ENCODE data around the gene AIF1. TPM values are rescaled to one million over a fixed set of nuclear protein-coding genes. Genes with fewer than 3 reads are reported as not detected.

AIF1 gene
- total and polyA plus RNA-seq, 3 donors from 2014 or later, result 2.9 to 34.8 (median 6.3) TPM

DNA sequence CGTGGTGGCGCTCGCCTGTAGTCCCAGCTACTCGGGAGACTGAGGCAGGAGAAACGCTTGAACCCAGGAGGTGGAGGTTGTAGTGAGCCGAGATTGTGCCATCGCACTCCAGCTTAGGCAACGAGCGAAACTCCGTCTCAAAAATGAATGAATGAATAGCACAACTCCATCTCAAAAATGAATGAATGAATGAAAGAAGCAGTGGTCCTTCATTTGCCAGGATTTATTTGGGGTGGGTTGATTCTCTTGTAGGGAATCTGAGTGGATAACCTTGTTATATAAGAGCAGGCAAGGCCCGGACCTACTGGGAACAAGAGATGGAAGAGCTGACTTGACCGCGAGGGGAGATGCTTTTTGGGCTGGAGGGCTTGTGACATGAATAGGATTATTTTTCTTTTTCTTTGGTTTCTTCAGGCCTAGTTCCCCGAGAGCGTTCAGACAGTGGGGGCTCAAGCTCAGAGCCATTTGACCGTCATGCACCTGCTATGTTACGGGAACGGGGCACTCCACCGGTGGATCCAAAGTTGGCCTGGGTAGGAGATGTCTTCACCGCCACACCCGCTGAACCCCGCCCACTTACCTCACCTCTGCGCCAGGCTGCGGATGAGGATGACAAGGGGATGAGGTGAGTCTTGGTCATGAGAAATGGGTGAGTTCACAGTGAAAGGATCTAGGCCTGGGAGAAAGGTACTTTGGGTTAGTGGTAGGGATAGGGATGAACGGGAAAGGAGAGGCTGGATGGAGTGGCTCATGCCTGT is 15.3 kb downstream of the AIF1 start:
- TF ChIP-seq, protein P1, sequence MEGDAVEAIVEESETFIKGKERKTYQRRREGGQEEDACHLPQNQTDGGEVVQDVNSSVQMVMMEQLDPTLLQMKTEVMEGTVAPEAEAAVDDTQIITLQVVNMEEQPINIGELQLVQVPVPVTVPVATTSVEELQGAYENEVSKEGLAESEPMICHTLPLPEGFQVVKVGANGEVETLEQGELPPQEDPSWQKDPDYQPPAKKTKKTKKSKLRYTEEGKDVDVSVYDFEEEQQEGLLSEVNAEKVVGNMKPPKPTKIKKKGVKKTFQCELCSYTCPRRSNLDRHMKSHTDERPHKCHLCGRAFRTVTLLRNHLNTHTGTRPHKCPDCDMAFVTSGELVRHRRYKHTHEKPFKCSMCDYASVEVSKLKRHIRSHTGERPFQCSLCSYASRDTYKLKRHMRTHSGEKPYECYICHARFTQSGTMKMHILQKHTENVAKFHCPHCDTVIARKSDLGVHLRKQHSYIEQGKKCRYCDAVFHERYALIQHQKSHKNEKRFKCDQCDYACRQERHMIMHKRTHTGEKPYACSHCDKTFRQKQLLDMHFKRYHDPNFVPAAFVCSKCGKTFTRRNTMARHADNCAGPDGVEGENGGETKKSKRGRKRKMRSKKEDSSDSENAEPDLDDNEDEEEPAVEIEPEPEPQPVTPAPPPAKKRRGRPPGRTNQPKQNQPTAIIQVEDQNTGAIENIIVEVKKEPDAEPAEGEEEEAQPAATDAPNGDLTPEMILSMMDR (IDR thresholded peaks at IDR 0.05), result no peak
- no peak for TF ChIP-seq POLR2A (IDR thresholded peaks at IDR 0.05)
- DNase-seq, result no peak
- no peaks in the 10 kb centered on the region for H3K27me3 ChIP-seq
- H3K4me1 ChIP-seq, result peaks cover 4% of the 10 kb centered on the region
- no peaks in the 10 kb centered on the region for H3K9me3 ChIP-seq
- no peak overlapping the region for H3K4me3 ChIP-seq
- 90% methylated on average over 23 to 25 of the region's 25 CpGs for WGBS, 2 donors
- intact Hi-C loops (cut with DNase I; ENCODE audit: low total_unique reads), result no loop called here
- H3K27ac ChIP-seq, result no peak overlapping the region
- peaks cover 3% of the 10 kb centered on the region for H3K36me3 ChIP-seq (ENCODE audit: low read depth, missing control alignments)

DNA sequence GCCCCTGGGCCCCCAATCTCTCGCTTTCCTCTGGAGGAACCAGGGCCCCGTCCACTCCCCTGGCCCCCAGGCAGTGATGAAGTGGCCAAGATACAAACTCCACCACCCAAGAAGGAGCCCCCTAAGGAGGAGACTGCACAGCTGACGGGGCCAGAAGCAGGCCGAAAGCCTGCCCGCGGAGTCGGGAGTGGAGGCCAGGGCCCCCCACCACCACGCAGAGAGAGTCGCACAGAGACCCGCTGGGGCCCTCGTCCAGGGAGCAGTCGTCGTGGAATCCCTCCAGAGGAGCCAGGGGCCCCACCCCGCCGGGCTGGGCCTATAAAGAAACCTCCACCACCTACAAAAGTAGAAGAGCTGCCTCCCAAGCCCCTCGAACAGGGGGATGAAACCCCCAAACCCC is 16.2 kb downstream of the AIF1 start:
- H3K27me3 ChIP-seq, result no peaks in the 10 kb centered on the region
- 75 to 91% methylated on average over 2 to 16 of the region's 16 CpGs for WGBS, 2 donors
- no peak for TF ChIP-seq POLR2A (IDR thresholded peaks at IDR 0.05)
- TF ChIP-seq, protein P1 (IDR thresholded peaks at IDR 0.05), result no peak
- H3K36me3 ChIP-seq (ENCODE audit: low read depth, missing control alignments), result peaks cover 3% of the 10 kb centered on the region
- DNase-seq, result no peak
- H3K4me3 ChIP-seq, result no peak overlapping the region
- no peaks in the 10 kb centered on the region for H3K9me3 ChIP-seq
- peaks cover 4% of the 10 kb centered on the region for H3K4me1 ChIP-seq
- intact Hi-C loops (cut with DNase I; ENCODE audit: low total_unique reads), result no loop called here
- H3K27ac ChIP-seq, result no peak overlapping the region

DNA sequence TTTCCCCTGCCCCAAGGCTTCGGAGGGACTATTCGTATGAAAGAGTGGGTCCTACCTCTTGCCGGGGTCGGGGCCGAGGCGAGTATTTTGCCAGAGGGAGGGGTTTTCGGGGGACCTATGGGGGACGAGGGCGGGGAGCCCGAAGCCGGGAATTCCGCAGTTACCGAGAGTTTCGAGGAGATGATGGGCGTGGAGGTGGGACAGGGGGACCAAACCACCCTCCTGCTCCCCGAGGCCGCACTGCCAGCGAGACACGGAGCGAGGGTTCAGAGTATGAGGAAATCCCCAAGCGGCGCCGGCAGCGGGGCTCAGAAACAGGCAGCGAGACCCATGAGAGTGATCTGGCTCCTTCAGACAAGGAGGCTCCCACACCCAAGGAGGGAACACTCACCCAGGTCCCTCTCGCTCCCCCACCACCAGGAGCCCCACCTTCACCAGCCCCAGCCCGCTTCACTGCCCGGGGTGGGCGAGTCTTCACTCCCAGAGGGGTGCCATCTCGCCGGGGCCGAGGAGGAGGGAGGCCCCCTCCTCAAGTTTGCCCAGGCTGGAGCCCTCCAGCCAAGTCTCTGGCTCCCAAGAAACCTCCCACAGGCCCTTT is 16.7 kb downstream of the AIF1 start:
- no peaks in the 10 kb centered on the region for H3K9me3 ChIP-seq
- no peak overlapping the region for H3K27ac ChIP-seq
- no peak for DNase-seq
- H3K4me1 ChIP-seq, result peaks cover 4% of the 10 kb centered on the region
- intact Hi-C loops (cut with DNase I; ENCODE audit: low total_unique reads), result no loop called here
- H3K4me3 ChIP-seq, result no peak overlapping the region
- TF ChIP-seq POLR2A (IDR thresholded peaks at IDR 0.05), result no peak
- TF ChIP-seq, protein P1 (IDR thresholded peaks at IDR 0.05), result no peak
- peaks cover 3% of the 10 kb centered on the region for H3K36me3 ChIP-seq (ENCODE audit: low read depth, missing control alignments)
- 83 to 84% methylated on average over 16 to 31 of the region's 32 CpGs for WGBS, 2 donors
- no peaks in the 10 kb centered on the region for H3K27me3 ChIP-seq

DNA sequence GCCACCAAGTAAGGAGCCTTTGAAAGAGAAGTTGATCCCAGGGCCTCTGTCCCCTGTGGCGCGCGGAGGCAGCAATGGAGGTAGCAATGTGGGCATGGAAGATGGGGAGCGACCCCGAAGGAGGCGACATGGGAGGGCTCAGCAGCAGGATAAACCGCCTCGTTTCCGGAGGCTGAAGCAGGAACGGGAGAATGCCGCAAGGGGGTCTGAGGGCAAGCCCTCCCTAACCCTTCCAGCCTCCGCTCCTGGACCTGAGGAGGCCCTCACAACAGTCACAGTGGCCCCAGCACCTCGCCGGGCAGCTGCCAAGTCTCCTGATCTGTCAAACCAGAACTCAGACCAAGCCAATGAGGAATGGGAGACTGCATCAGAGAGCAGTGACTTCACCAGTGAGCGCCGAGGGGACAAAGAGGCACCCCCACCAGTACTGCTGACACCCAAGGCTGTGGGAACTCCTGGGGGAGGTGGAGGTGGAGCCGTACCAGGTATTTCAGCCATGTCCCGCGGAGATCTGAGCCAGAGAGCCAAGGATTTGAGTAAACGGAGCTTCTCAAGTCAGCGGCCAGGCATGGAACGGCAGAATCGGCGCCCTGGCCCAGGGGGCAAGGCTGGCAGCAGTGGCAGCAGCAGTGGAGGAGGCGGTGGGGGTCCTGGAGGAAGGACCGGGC is 17.4 kb downstream of the AIF1 start:
- Histone ChIP-seq H3K36me3 (ENCODE audit: low read depth, missing control alignments) (peaks cover 3% of the 10 kb centered on the region), H3K27me3 (no peaks in the 10 kb centered on the region), H3K27ac (peak overlapping the region in 1 of 2 donors; percentile 25)

More for the DNA sequence above, 17.4 kb downstream of the AIF1 start:
- peaks cover 4% of the 10 kb centered on the region for H3K4me1 ChIP-seq
- WGBS, 2 donors, result 82 to 91% methylated on average over 19 to 26 of the region's 26 CpGs
- TF ChIP-seq, protein P1 (IDR thresholded peaks at IDR 0.05), result no peak
- no peak for TF ChIP-seq POLR2A (IDR thresholded peaks at IDR 0.05)
- intact Hi-C loops (cut with DNase I; ENCODE audit: low total_unique reads), result no loop called here
- no peak overlapping the region for H3K4me3 ChIP-seq
- no peaks in the 10 kb centered on the region for H3K9me3 ChIP-seq
- DNase-seq, result no peak
